H9 (cell line): Measurements from ENCODE around the gene NCBP3. TPM values are rescaled to one million over a fixed set of nuclear protein-coding genes. Genes with fewer than 3 reads are reported as not detected.

Experiments
- DNase-seq: peaks from one replicate; pipeline ENCODE4 v3.0.0-alpha.2; 2017
- H2AFZ ChIP-seq: one replicate; pipeline ENCODE4 v1.6.1; 2013; ENCODE audit warnings: mild to moderate bottlenecking, low read length, control low read depth, moderate library complexity
- H2AK5ac ChIP-seq: 2 replicates; pipeline ENCODE4 v1.6.1; 2013; ENCODE audit warnings: low read length, control low read depth, mixed read lengths; ENCODE audit not compliant: insufficient read length
- H2BK120ac ChIP-seq: one replicate; pipeline ENCODE4 v1.6.1; 2013; ENCODE audit warnings: low read depth, mild to moderate bottlenecking, low read length, control low read depth, inconsistent platforms; ENCODE audit not compliant: poor library complexity, severe bottlenecking
- H2BK12ac ChIP-seq: 2 replicates; pipeline ENCODE4 v1.6.1; 2013; ENCODE audit warnings: low read length, control low read depth, mixed read lengths, low read depth; ENCODE audit not compliant: insufficient read length
- H2BK15ac ChIP-seq: 2 replicates; pipeline ENCODE4 v1.6.1; 2013; ENCODE audit warnings: low read depth, low read length, control low read depth
- H2BK20ac ChIP-seq: one replicate; pipeline ENCODE4 v1.6.1; 2013; ENCODE audit warnings: low read depth, mild to moderate bottlenecking, low read length, control low read depth, inconsistent platforms; ENCODE audit not compliant: poor library complexity, severe bottlenecking
- H2BK5ac ChIP-seq: 2 replicates; pipeline ENCODE4 v1.6.1; 2013; ENCODE audit warnings: low read length, control low read depth, mixed read lengths; ENCODE audit not compliant: insufficient read length
- H3K14ac ChIP-seq: 2 replicates; pipeline ENCODE4 v1.6.1; 2013; ENCODE audit warnings: low read length, control low read depth; ENCODE audit not compliant: insufficient read depth
- H3K18ac ChIP-seq: 2 replicates; pipeline ENCODE4 v1.6.1; 2013; ENCODE audit warnings: low read depth, mild to moderate bottlenecking, mixed read lengths, low read length, control low read depth; ENCODE audit not compliant: insufficient read length
- H3K23ac ChIP-seq: 2 replicates; pipeline ENCODE4 v1.6.1; 2013; ENCODE audit warnings: low read length, control low read depth, mixed read lengths, low read depth; ENCODE audit not compliant: insufficient read length
- H3K23me2 ChIP-seq: 2 replicates; pipeline ENCODE4 v1.6.1; 2013; ENCODE audit warnings: low read depth, mild to moderate bottlenecking, mixed read lengths, low read length, control low read depth; ENCODE audit not compliant: insufficient read length, poor library complexity, severe bottlenecking
- H3K27ac ChIP-seq: 2 replicates; pipeline ENCODE4 v1.5.1; 2013; ENCODE audit warnings: low read length, control low read depth, mixed read lengths, low read depth; ENCODE audit not compliant: insufficient read length
- H3K27me3 ChIP-seq: 2 replicates; pipeline ENCODE4 v1.6.1; 2013; ENCODE audit warnings: low read length, control low read depth, inconsistent platforms; ENCODE audit not compliant: insufficient read depth
- H3K4ac ChIP-seq: 2 replicates; pipeline ENCODE4 v1.6.1; 2013; ENCODE audit warnings: low read depth, mild to moderate bottlenecking, control low read depth, inconsistent platforms, low read length, moderate library complexity
- H3K4me1 ChIP-seq: 2 replicates; pipeline ENCODE4 v1.6.1; 2013; ENCODE audit warnings: low read length, control low read depth, inconsistent platforms; ENCODE audit not compliant: insufficient read depth
- H3K4me2 ChIP-seq: 2 replicates; pipeline ENCODE4 v1.6.1; 2013; ENCODE audit warnings: low read length, control low read depth, mixed read lengths; ENCODE audit not compliant: insufficient read length, insufficient read depth
- H3K56ac ChIP-seq: 2 replicates; pipeline ENCODE4 v1.6.1; 2013; ENCODE audit warnings: low read depth, mild to moderate bottlenecking, mixed read lengths, low read length, control low read depth; ENCODE audit not compliant: insufficient read length
- H3K79me1 ChIP-seq: 2 replicates; pipeline ENCODE4 v1.6.1; 2013; ENCODE audit warnings: low read depth, mild to moderate bottlenecking, moderate library complexity, low read length, control low read depth, inconsistent platforms; ENCODE audit not compliant: insufficient read depth, poor library complexity, severe bottlenecking
- H3K79me2 ChIP-seq: 2 replicates; pipeline ENCODE4 v1.6.1; 2013; ENCODE audit warnings: low read length, control low read depth, inconsistent platforms; ENCODE audit not compliant: insufficient read depth
- H3K9ac ChIP-seq: 2 replicates; pipeline ENCODE4 v1.6.1; 2013; ENCODE audit warnings: low read length, control low read depth, mixed read lengths; ENCODE audit not compliant: insufficient read length; ENCODE audit errors: extremely low read depth
- H3K9me3 ChIP-seq: one replicate; pipeline ENCODE4 v1.6.1; 2013; ENCODE audit warnings: low read depth, low read length, inconsistent platforms; ENCODE audit not compliant: control insufficient read depth
- H3T11ph ChIP-seq: one replicate; pipeline ENCODE4 v1.6.1; 2013; ENCODE audit warnings: mild to moderate bottlenecking, low read length, control low read depth, inconsistent platforms
- H4K20me1 ChIP-seq: one replicate; pipeline ENCODE4 v1.6.1; 2013; ENCODE audit not compliant: control insufficient read depth, insufficient read length, insufficient read depth
- H4K5ac ChIP-seq: 2 replicates; pipeline ENCODE4 v1.6.1; 2013; ENCODE audit warnings: low read depth, mild to moderate bottlenecking, mixed read lengths, low read length, control low read depth; ENCODE audit not compliant: insufficient read length
- H4K8ac ChIP-seq: replicated peaks from 2 replicates; pipeline ENCODE4 v1.6.1; 2013; ENCODE audit warnings: low read length, control low read depth, mixed read lengths, low read depth; ENCODE audit not compliant: insufficient read length
- H4K91ac ChIP-seq: 2 replicates; pipeline ENCODE4 v1.6.1; 2013; ENCODE audit warnings: low read depth, mild to moderate bottlenecking, moderate library complexity, mixed read lengths, low read length, control low read depth; ENCODE audit not compliant: insufficient read length
- H3K27ac Mint-ChIP-seq, 3 experiments: 2 replicates in 2 of 3; 3 replicates in 1 of 3; pipeline ENCODE4 v1.8.0; 2020 to 2021; ENCODE audit warnings: mixed read lengths in 3 of 3, mild to moderate bottlenecking in 1 of 3, moderate library complexity in 1 of 3
- H3K27me3 Mint-ChIP-seq: 2 replicates; pipeline ENCODE4 v1.8.0; 2021; ENCODE audit warnings: low read depth, mild to moderate bottlenecking, moderate library complexity, mixed read lengths
- H3K36me3 Mint-ChIP-seq, 3 experiments: 2 replicates in 2 of 3; 3 replicates in 1 of 3; pipeline ENCODE4 v1.8.0; 2020 to 2021; ENCODE audit warnings: low read depth in 3 of 3, mixed read lengths in 3 of 3; ENCODE audit not compliant: insufficient read depth in 1 of 3
- H3K4me1 Mint-ChIP-seq, 2 experiments: 2 replicates each; pipeline ENCODE4 v1.8.0; 2020; ENCODE audit warnings: mixed read lengths in 2 of 2
- H3K4me3 Mint-ChIP-seq, 2 experiments: 2 replicates in 1 of 2; 3 replicates in 1 of 2; pipeline ENCODE4 v1.8.0; 2020 to 2021; ENCODE audit warnings: mild to moderate bottlenecking in 2 of 2, mixed read lengths in 2 of 2, moderate library complexity in 1 of 2
- H3K9me3 Mint-ChIP-seq, 2 experiments: 2 replicates in 1 of 2; 3 replicates in 1 of 2; pipeline ENCODE4 v1.8.0; 2020; ENCODE audit warnings: mild to moderate bottlenecking in 2 of 2, mixed read lengths in 2 of 2, moderate library complexity in 1 of 2
- CTCF ChIP-seq: fragments of 200-600 bp; sonication (generic); conservative IDR thresholded peaks from 3 replicates; pipeline ENCODE4 v1.8.0; 2021; ENCODE audit warnings: antibody characterized with exemption, mild to moderate bottlenecking
- WGBS: extraction: QIAGEN DNeasy Blood & Tissue Kit; methylation state at CpG from one replicate; pipeline ENCODE4 v1.1.7; 2013; ENCODE audit warnings: missing lambda C conversion rate, low lambda C conversion rate, mixed read lengths; ENCODE audit not compliant: insufficient read length; ENCODE audit errors: extremely low coverage; 5-methylcytosine and 5-hydroxymethylcytosine counted together
- total RNA-seq: library from RNA; stranded (reverse); gene quantifications from 2 replicates; pipeline ENCODE4 v1.2.1, GENCODE V29; 2021

The NCBP3 gene
- total RNA-seq, 1 experiment from 2014 or later, result 45.7 TPM

DNA sequence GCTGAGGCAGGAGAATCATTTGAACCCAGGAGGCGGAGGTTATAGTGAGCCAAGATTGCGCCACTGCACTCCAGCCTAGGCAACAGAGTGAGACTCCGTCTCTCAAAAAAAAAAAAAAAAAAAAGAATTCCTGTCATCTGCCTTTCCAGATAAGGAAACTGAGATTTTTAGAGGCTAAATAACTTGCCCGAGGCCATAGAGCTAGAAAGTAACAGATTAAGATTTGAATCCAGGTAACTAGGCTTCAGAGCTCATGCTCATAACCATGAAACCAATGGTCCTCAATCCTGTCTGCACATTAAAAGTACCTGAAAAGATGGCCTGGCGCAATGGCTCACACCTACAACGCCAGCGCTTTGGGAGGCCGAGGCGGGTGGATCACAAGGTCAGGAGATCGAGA is 9.5 kb downstream of the NCBP3 start:
- H3K9ac ChIP-seq, result no peak overlapping the region
- no peaks in the 10 kb centered on the region for H3K4me1 ChIP-seq
- H2AFZ ChIP-seq, result no peak overlapping the region
- H2BK5ac ChIP-seq, result no peak overlapping the region
- Mint-ChIP-seq H3K4me1 (no peaks in the 10 kb centered on the region), H3K9me3 (no peaks in the 10 kb centered on the region), H3K4me3 (no peak overlapping the region), H3K27me3 (peaks cover 1% of the 10 kb centered on the region; the same call in 1 of the 2 replicates), H3K36me3 (peaks cover 26 to 79% (median 73%) of the 10 kb centered on the region in 3 experiments; a peak in 6 of 7 replicates), H3K27ac (peak overlapping the region in 1 of 3 experiments; percentile 65; a peak in 1 of 7 replicates)
- WGBS, result no CpG with 5 or more reads among the region's 10 CpGs
- H4K5ac ChIP-seq, result no peak overlapping the region
- no peak overlapping the region for H3K18ac ChIP-seq
- no peak overlapping the region for H2BK15ac ChIP-seq
- no peak overlapping the region for H3K23ac ChIP-seq
- H4K8ac ChIP-seq, result no peak overlapping the region
- H3K56ac ChIP-seq, result no peak overlapping the region
- no peak overlapping the region for H2BK20ac ChIP-seq
- H2BK12ac ChIP-seq, result no peak overlapping the region
- H3T11ph ChIP-seq, result no peak overlapping the region
- no peak overlapping the region for H2BK120ac ChIP-seq
- no peaks in the 10 kb centered on the region for H4K20me1 ChIP-seq
- DNase-seq, result no peak
- H3K79me1 ChIP-seq, result peaks cover 4% of the 10 kb centered on the region
- no peak overlapping the region for H3K14ac ChIP-seq
- H3K23me2 ChIP-seq, result no peaks in the 10 kb centered on the region
- H3K4ac ChIP-seq, result no peak overlapping the region
- 0 out of 2 replicates have a peak, but pooled peaks cover 2% of the 10 kb centered on the region for H3K79me2 ChIP-seq
- H3K9me3 ChIP-seq, result no peaks in the 10 kb centered on the region
- TF ChIP-seq CTCF, result no peak
- H3K27me3 ChIP-seq, result no peaks in the 10 kb centered on the region
- no peak overlapping the region for H4K91ac ChIP-seq
- no peak overlapping the region for H3K4me2 ChIP-seq
- no peak overlapping the region for H2AK5ac ChIP-seq
- H3K27ac ChIP-seq, result no peak overlapping the region
